ENCODE data around the gene PARD3B. TPM values are rescaled to one million over a fixed set of nuclear protein-coding genes. Genes with fewer than 3 reads are reported as not detected.

The PARD3B gene
- total RNA-seq, 1 experiment from 2014 or later: 3.9 TPM

DNA sequence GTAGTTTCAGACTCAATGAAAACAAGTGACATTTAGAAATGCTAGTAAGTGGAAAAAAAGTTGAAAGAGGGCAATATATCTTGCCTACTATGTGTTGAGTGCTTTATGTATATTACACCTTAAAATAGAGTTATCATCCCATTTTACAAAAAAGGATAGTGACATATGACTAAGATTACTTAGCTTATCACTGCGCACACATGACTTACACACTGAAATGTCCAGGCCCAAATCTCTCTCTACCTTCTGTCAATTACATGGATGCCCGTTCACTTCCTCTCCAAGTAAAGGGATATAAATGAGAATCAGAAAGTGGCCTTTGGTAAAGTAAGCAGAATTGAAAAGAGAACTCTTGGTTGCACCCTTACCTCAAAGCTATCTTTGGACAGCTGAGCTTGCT is 3.6 kb upstream of the PARD3B start:
- TF ChIP-seq, protein P1, sequence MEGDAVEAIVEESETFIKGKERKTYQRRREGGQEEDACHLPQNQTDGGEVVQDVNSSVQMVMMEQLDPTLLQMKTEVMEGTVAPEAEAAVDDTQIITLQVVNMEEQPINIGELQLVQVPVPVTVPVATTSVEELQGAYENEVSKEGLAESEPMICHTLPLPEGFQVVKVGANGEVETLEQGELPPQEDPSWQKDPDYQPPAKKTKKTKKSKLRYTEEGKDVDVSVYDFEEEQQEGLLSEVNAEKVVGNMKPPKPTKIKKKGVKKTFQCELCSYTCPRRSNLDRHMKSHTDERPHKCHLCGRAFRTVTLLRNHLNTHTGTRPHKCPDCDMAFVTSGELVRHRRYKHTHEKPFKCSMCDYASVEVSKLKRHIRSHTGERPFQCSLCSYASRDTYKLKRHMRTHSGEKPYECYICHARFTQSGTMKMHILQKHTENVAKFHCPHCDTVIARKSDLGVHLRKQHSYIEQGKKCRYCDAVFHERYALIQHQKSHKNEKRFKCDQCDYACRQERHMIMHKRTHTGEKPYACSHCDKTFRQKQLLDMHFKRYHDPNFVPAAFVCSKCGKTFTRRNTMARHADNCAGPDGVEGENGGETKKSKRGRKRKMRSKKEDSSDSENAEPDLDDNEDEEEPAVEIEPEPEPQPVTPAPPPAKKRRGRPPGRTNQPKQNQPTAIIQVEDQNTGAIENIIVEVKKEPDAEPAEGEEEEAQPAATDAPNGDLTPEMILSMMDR (conservative IDR thresholded peaks at IDR 0.05; ENCODE audit: low read depth, low read length): no peak
- no peak for TF ChIP-seq EZH2 (IDR thresholded peaks at IDR 0.05; ENCODE audit: low read length, unreplicated experiment)
- TF ChIP-seq EZH2phosphoT487 (IDR thresholded peaks at IDR 0.05; ENCODE audit: borderline replicate concordance, low read length): no peak

DNA sequence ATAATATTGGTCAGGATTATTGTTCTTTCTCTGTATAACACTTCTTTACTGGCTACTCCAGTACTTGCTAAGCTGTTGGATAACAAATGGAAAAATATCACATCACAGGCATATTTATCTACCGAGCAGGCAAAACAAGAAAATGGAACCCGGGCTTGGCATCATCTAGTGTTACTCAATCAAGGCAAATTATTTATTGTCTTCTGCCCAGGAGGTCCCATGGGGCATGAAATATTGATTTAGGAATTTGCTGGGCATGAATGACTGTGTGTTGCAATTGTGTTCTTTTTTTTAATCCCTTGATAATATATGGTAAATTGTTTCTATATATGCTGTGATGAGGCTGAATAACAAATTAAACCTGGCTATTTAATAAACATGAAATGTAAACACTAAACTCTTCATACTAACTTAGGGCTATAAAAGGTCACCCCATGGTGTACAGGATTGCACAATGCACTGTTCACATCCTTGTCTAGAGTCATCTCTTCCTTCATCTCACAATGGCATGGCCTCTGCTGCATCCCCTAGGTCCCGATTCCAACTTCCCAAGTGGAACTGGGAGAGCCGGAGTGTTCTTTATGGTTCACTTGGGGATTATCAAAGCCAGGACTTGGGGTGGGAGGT is 2.2 kb upstream of the PARD3B start:
- Histone ChIP-seq H4K20me1 (ENCODE audit: low read length) (no peaks in the 10 kb centered on the region), H3K9me3 (ENCODE audit: low read length) (no peaks in the 10 kb centered on the region)
- CTCF ChIA-PET: no interaction called here

More for the DNA sequence above, 3.6 kb upstream of the PARD3B start:
- ATAC-seq (no peak), DNase-seq (no peak)
- CTCF ChIA-PET: no interaction called here
- no TSS peak for BruUV-seq (replicated peaks)
- H4K20me1 ChIP-seq (ENCODE audit: low read length): no peaks in the 10 kb centered on the region
- no peaks in the 10 kb centered on the region for H3F3A ChIP-seq (ENCODE audit: low read length, unreplicated experiment)
- H3K9ac ChIP-seq (ENCODE audit: low read length): no peak overlapping the region
- H3K4me1 ChIP-seq (ENCODE audit: insufficient read depth, low read length): peaks cover 16% of the 10 kb centered on the region
- no peak overlapping the region for H3K4me2 ChIP-seq (ENCODE audit: low read length)
- H3K9me2 ChIP-seq (replicated peaks; ENCODE audit: low read length): no peaks in the 10 kb centered on the region
- H3K27ac ChIP-seq (ENCODE audit: low read length): no peak overlapping the region
- intact Hi-C loops (cut with micrococcal nuclease): loop anchor here (10.0 kb wide), 1 partner anchor 1143 kb away; the partner anchor contains the start of gene NRP2
- H3K79me2 ChIP-seq (ENCODE audit: low read length): peaks cover 8% of the 10 kb centered on the region
- H2AFZ ChIP-seq (ENCODE audit: low read length): no peak overlapping the region
- H3K36me3 ChIP-seq (ENCODE audit: low read depth, low read length): no peaks in the 10 kb centered on the region
- no peaks in the 10 kb centered on the region for H3K9me3 ChIP-seq (ENCODE audit: low read length)
- no peak overlapping the region for H3K4me3 ChIP-seq (ENCODE audit: low read length)
- no peaks in the 10 kb centered on the region for H3K27me3 ChIP-seq (ENCODE audit: low read length)
- POLR2A ChIA-PET (ENCODE audit: unreplicated experiment): no interaction called here

More for the DNA sequence above, 2.2 kb upstream of the PARD3B start:
- no peak overlapping the region for H3K27ac ChIP-seq (ENCODE audit: low read length)
- H3K4me3 ChIP-seq (ENCODE audit: low read length): no peak overlapping the region
- no peak for DNase-seq
- no peak overlapping the region for H2AFZ ChIP-seq (ENCODE audit: low read length)
- no peaks in the 10 kb centered on the region for H3K9me2 ChIP-seq (replicated peaks; ENCODE audit: low read length)
- intact Hi-C loops (cut with micrococcal nuclease): loop anchor here (10.0 kb wide), 1 partner anchor 1142 kb away; the partner anchor contains the start of gene NRP2
- H3K4me1 ChIP-seq (ENCODE audit: insufficient read depth, low read length): peaks cover 20% of the 10 kb centered on the region
- no peaks in the 10 kb centered on the region for H3K36me3 ChIP-seq (ENCODE audit: low read depth, low read length)
- no peak overlapping the region for H3K4me2 ChIP-seq (ENCODE audit: low read length)
- ATAC-seq: no peak
- no peak for TF ChIP-seq EZH2phosphoT487 (IDR thresholded peaks at IDR 0.05; ENCODE audit: borderline replicate concordance, low read length)
- TF ChIP-seq EZH2 (IDR thresholded peaks at IDR 0.05; ENCODE audit: low read length, unreplicated experiment): no peak
- TF ChIP-seq, protein P1 (conservative IDR thresholded peaks at IDR 0.05; ENCODE audit: low read depth, low read length): no peak
- H3K9ac ChIP-seq (ENCODE audit: low read length): no peak overlapping the region
- H3K79me2 ChIP-seq (ENCODE audit: low read length): peaks cover 15% of the 10 kb centered on the region
- POLR2A ChIA-PET (ENCODE audit: unreplicated experiment): no interaction called here
- no peaks in the 10 kb centered on the region for H3K27me3 ChIP-seq (ENCODE audit: low read length)
- no TSS peak for BruUV-seq (replicated peaks)
- H3F3A ChIP-seq (ENCODE audit: low read length, unreplicated experiment): no peaks in the 10 kb centered on the region

All from PC-3 (cell line).